HL-60/S4 treated with retinoic acid at 250 ng/mL for 4 days and 3 days (cell line): ENCODE data around the gene SMPX.

Source experiments
- in situ Hi-C: fragments of 300-500 bp; cut with MboI; formaldehyde crosslinking; loops from 2 replicates; pipeline ENCODE4 v1.7.0; 2022; ENCODE audit warnings: low sequenced_read_pairs

Gene SMPX

GRCh38 chrX:21715825-21716224, 42.1 kb downstream of the SMPX start:
- in situ Hi-C loops, result no loop called here

DNA sequence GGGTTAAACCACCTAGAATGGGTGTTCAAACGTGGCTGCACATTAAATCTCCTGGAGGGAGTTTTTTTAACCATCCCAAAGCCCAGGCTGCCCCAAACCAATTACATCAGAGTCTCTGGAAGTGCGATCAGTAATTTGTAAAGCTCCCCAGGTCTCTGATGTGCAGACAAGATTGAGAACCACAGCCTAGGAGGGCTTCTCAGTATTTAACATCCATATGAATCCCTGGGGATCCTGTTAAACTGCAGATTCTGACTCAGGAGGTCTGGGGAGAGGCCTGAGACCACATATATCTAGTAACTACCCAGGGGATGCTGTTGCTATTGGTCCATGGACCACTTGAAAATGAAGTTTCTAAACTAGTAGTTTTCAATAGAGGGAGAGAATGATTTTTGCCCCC, 42.6 kb downstream of the SMPX start:
- in situ Hi-C loops, result no loop called here

DNA sequence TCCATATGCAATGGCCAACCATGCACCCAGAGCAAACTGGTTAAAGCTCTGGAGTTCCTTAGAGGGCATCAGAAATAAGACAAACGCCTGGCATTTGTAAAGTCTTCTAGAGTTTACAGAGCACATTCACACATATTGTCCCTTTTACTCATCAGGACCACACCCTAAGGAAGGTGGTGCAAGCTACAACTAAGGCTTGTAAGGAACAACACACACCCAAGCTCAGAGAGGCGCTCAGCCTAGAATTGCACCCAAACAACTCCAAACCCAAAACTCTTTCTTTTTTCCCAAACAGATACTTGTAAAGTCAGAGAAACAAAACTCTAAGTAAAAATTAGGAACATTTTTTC, 46.1 kb downstream of the SMPX start:
- in situ Hi-C loops, result no loop called here

GRCh38 chrX:21711129-21711847, 46.6 kb downstream of the SMPX start:
- in situ Hi-C loops, result no loop called here

- in situ Hi-C loops, result no loop called here
Measured at GRCh38 chrX:21708116-21708515, 49.8 kb downstream of the SMPX start.

DNA sequence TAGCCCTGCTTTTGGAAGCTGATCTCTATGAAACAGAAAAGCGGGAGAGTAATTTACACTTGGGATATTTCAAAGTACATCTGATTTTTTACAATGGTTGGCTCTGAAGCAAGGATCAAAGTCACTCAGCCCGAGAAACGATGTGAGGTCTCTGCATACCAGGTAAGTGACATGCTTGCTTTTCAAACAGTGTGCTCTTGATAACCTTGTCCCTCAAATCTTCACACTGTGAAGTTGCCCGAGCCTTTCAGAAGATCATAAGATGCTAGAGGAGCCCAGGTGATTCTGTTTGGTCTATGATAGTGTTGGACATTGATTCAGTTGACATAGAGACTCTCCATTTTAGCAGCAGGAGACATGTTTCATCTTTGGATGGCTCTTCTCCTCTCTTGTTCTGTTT, 52.7 kb downstream of the SMPX start:
- in situ Hi-C loops, result no loop called here

GRCh38 chrX:21702725-21703124, 55.2 kb downstream of the SMPX start:
- in situ Hi-C loops, result no loop called here

GRCh38 chrX:21700967-21701366, 56.9 kb downstream of the SMPX start:
- in situ Hi-C loops, result no loop called here

- in situ Hi-C loops, result no loop called here
Measured at GRCh38 chrX:21700275-21700674, 57.6 kb downstream of the SMPX start.

DNA sequence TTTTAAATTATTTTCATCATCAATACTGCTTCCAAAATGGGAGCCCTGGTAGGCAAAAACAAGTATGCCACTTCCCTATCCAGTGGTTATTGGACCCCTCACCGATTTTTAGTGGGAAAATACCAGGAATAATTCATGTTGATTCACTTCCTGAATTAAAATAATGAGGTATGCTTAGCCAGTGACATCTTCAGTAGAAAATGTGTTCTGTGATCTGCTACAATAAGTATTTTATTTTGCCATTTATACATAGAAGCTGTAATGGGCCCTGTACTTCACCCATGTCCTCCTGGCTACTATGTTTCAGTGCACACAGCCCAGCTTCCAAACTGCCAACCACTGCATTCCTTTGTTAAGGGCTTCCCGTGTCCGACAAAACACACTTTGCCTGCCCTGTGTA, 58.8 kb downstream of the SMPX start:
- in situ Hi-C loops, result no loop called here

- in situ Hi-C loops, result no loop called here
Measured at GRCh38 chrX:21698272-21698671, 59.6 kb downstream of the SMPX start.

GRCh38 chrX:21691512-21692018, 66.4 kb downstream of the SMPX start:
- in situ Hi-C loops, result no loop called here

DNA sequence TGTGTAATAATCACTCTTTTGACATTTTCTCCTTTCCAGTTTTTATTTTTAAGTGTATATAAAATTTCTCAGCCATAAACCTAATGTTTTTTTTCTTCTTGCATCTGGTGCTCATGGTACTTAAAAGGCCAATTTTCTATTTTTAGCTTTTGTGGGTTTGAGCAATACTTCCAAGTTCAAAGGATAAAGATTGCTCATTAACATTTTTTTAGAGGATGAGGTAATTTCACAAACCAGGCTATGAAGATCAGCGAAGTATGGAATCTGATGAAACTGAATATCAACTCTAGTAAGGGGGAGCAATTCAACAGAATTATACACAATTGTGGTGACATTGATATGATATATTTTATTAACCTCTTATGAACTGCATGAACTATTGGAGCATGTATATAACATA, 74.0 kb downstream of the SMPX start:
- in situ Hi-C loops, result no loop called here

GRCh38 chrX:21678048-21678612, 79.8 kb downstream of the SMPX start:
- in situ Hi-C loops, result no loop called here

DNA sequence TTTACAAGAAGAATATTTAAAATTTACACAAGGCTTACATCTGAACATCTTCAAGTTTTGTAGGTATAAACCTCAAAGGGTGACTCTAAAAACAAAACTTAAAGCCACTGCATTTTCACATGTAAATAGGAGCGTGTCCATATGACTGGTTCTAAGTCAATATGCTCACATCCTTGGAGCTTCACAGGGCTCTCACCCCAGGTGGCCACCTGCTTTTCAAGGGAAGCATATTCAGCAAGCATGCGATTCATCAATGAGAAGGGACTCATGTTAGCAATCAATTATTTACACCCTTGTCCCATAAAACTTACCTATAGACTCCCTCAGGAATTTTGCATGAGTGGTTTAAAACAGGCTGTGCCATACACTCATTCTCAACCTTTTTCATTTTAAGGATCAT, 82.0 kb downstream of the SMPX start:
- in situ Hi-C loops, result no loop called here

- in situ Hi-C loops, result no loop called here
Measured at GRCh38 chrX:21674430-21675186, 83.3 kb downstream of the SMPX start.

- in situ Hi-C loops, result no loop called here
Measured at GRCh38 chrX:21666679-21667078, 91.2 kb downstream of the SMPX start.

- in situ Hi-C loops, result no loop called here
Measured at GRCh38 chrX:21666252-21666651, 91.7 kb downstream of the SMPX start.

DNA sequence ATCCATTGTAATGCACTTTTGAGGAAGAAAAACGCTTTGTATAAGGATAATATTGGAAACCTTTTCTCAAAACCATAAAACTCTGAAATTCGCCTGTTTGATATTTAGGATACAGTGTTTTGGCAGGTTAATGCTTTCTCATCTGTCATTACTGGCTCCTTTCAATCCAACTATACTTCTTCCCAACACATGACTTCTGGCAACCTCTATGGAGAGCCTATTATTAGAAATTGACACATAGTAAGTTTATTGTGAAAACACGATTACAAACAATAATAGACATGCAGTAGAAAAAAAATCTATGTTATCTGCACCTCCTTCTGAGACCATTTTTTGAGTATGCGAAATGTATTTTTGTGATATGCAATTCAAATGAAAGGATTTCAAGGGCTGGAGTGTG, 95.2 kb downstream of the SMPX start:
- in situ Hi-C loops, result no loop called here

DNA sequence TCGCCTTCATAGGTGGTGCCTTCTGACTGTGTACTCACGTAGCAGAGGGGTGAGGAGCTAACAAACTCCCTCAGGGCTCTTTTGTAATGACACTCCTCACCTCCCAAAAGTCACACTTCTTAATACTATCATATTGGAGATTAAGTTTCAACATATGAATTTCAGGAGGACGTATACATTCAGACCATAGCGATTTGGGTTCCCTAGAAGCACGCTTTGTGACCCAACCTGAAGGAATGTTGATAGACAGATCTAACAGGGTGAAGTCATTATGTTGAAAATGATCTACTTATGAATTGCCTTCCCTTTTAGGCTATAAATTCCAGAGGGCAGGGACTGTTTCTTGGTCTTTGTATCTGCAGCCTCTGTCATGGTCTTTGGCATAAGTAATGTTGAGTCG, 96.6 kb downstream of the SMPX start:
- in situ Hi-C loops, result no loop called here

DNA sequence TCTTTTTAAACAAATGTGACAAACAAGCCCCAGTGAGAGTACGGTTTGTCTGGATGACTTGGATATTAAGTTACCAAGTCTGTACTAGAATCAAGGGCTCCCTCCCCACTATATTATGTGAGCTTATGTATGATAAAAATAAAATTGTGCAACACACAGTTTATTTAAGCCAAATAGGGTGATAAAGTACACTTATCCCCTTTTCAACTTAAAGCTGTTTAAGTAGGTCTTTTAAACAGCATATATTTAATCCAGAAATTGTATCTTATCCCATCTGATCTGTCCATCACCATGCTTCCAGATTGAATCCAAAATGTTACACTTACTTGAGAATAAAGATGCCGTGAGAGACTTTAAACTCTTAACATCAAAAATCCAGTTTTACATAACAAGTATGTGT, 97.8 kb downstream of the SMPX start:
- in situ Hi-C loops, result no loop called here

GRCh38 chrX:21659320-21659719, 98.6 kb downstream of the SMPX start:
- in situ Hi-C loops, result no loop called here
